Mucosa of descending colon (tissue), 3 donors: ENCODE data around the gene SLC24A4. TPM values are rescaled to one million over a fixed set of nuclear protein-coding genes. Genes with fewer than 3 reads are reported as not detected.
A peak's percentile ranks its signal among the peaks of the same experiment; 100 is the strongest.

Experiments used
- ATAC-seq: fragments of 200-7000 bp; cut with Tn5 transposase; one replicate; pipeline ENCODE4 v1.9.1; 2020; ENCODE audit warnings: mild to moderate bottlenecking, moderate library complexity
- DNase-seq, 3 donors: peaks; one replicate each; pipeline ENCODE4 v3.0.0-alpha.2; 2020
- H3K36me3 ChIP-seq: fragments of 200-600 bp; one replicate; pipeline ENCODE4 v1.8.0; 2021; ENCODE audit warnings: low read depth, mild to moderate bottlenecking
- H3K4me1 ChIP-seq: fragments of 200-600 bp; one replicate; pipeline ENCODE4 v1.8.0; 2021; ENCODE audit warnings: low read depth, mild to moderate bottlenecking
- H3K4me3 ChIP-seq: fragments of 200-600 bp; one replicate; pipeline ENCODE4 v1.8.0; 2021; ENCODE audit warnings: mild to moderate bottlenecking
- H3K9me3 ChIP-seq: fragments of 200-600 bp; one replicate; pipeline ENCODE4 v1.8.0; 2021; ENCODE audit warnings: mild to moderate bottlenecking
- CTCF ChIP-seq: fragments of 200-600 bp; IDR thresholded peaks from one replicate; pipeline ENCODE4 v1.8.0; 2022; ENCODE audit warnings: antibody characterized with exemption, mild to moderate bottlenecking
- intact Hi-C, 2 donors: fragments of 100-400 bp; cut with DNase I in 1 of 2; cut with micrococcal nuclease in 1 of 2; formaldehyde crosslinking; loops; one replicate each; pipeline versions ENCODE4 v1.11.0 to v1.11.1; 2022; cut with DNase I, micrococcal nuclease
- long read RNA-seq, 2 donors: library from polyadenylated mRNA; unstranded; transcript quantifications; one replicate each; pipeline ENCODE4 v2.0.0, GENCODE V29; 2019 to 2021
- total RNA-seq, 3 donors: library from RNA; stranded (reverse); fragmentation: NEBNext Ultra II Directional in 2 of 3; extraction: Animal tissue kit (Norgen Biotek cat#: 25700) in 2 of 3; gene quantifications; one replicate each; pipeline versions ENCODE4 v1.2.1 to v1.2.4, GENCODE V29; 2021 to 2023
- donor health status: DM: no; HTN: no; CAD: no; lungs with moderate emphysema.
- donor health status: DM: no; HTN: no; CAD: no.
- donor health status: DM: no; HTN: yes; CAD: no.

Gene SLC24A4, protein sequence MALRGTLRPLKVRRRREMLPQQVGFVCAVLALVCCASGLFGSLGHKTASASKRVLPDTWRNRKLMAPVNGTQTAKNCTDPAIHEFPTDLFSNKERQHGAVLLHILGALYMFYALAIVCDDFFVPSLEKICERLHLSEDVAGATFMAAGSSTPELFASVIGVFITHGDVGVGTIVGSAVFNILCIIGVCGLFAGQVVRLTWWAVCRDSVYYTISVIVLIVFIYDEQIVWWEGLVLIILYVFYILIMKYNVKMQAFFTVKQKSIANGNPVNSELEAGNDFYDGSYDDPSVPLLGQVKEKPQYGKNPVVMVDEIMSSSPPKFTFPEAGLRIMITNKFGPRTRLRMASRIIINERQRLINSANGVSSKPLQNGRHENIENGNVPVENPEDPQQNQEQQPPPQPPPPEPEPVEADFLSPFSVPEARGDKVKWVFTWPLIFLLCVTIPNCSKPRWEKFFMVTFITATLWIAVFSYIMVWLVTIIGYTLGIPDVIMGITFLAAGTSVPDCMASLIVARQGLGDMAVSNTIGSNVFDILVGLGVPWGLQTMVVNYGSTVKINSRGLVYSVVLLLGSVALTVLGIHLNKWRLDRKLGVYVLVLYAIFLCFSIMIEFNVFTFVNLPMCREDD
- under 1 TPM; 0.14 to 0.63 (median 0.27) TPM for total RNA-seq
- long read RNA-seq, donor 1 = 0 reads
- long read RNA-seq, donor 2 = 0 reads

DNA sequence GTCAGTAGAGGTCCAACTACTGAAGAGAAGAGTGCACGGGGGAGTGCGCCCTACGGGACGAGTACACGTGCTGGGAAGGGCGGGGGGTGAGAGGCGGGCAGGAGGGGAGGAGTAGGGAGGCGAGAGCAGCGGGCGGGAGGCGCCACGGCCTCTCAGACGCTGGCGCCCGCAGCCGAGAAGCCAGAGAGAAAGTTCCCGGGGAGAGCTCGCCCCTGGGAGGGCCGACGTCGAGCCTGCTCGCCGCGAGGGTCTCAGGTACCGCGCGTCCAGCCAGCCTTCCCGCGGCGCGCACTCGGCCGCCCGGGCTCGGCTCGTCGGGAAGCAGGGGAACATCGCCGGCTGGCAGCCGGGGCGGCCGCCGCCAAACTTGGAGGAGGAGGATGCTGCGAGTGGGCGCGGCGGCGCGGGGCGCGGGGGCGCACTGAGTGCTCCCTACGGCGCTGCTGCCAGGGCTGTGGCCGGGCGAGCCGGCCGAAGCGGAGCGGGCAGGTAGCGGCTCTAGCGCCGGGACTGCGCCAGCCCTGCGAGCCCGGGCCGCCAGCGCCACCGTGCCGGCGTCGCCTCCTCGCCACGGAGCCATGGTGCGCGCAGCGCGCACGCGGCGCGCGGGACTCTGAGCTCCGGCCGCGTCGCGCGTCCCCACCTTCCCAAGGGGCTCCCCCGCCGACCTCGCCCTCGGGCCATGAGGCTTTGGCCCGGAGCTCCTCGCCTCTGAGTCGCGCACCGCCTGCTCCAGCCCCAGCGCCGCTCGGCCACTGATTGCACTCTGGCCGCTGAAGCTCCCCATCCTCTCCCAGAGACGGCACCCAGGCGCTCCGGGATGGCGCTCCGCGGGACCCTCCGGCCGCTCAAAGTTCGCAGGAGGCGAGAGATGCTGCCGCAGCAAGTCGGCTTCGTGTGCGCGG is at the start of gene SLC24A4:
SLC24A4 (plus strand) TSS at position 155 of the 905 bp plus-strand sequence; CDS start at position 821, 666 bp downstream.
- no peak for DNase-seq

DNA sequence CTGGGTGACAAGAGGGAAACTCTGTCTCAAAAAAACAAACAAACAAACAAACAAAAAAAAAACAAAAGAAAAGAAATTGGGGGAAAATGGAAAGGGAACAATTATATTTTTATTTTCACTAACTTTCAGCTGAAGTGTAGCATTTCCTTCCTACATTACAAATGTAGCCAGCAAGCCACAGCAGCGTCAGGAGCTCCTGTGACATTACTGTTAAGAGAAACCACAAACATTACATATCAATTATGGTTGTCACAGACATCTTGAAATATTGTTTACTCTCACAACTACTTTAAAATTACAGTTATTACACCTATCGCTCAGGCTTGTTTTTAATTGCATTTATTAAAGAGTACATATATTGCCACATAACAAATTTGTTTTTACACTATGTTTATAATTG is 49.8 kb upstream of the SLC24A4 start:
- H3K4me1 ChIP-seq = no peaks in the 10 kb centered on the region
- no peak for TF ChIP-seq CTCF
- intact Hi-C loops = no loop called here
- no peaks in the 10 kb centered on the region for H3K36me3 ChIP-seq
- DNase-seq (no peak), ATAC-seq (no peak)
- H3K4me3 ChIP-seq = no peak overlapping the region
- H3K9me3 ChIP-seq = no peaks in the 10 kb centered on the region

More for the DNA sequence above, at the start of gene SLC24A4:
- Histone ChIP-seq H3K9me3 (no peaks in the 10 kb centered on the region), H3K4me1 (peaks cover 6% of the 10 kb centered on the region), H3K36me3 (no peaks in the 10 kb centered on the region), H3K4me3 (no peak within 1 kb of the TSS)
- intact Hi-C loops = no loop called here
- peak; percentile 51 for ATAC-seq
- TF ChIP-seq CTCF = no peak

DNA sequence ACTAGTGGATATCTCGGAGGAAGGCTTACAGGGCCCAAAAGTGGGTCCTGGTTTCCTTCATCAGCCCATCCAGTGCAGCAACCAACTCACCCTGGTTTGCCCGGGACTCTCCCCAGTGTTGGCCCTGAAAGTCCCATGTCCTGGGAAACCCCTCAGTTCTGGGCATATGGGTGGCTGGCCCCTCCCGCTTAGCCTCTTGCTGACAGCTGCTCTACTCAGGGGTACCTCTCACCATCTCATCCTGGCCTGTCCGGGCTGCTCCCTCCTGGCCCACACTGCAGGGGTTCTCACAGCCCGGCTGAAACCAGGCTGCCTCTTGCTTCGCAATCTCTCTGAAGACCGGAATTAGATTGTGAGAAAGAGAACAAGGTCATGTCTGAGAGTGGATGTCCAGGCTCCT is 48.9 kb upstream of the SLC24A4 start:
- TF ChIP-seq CTCF = no peak
- no peaks in the 10 kb centered on the region for H3K9me3 ChIP-seq
- DNase-seq (no peak), ATAC-seq (no peak)
- intact Hi-C loops = no loop called here
- H3K4me3 ChIP-seq = no peak overlapping the region
- no peaks in the 10 kb centered on the region for H3K36me3 ChIP-seq
- H3K4me1 ChIP-seq = no peaks in the 10 kb centered on the region

- TF ChIP-seq CTCF = no peak
- DNase-seq = no peak
- intact Hi-C loops = no loop called here
- Histone ChIP-seq H3K4me1 (no peaks in the 10 kb centered on the region), H3K36me3 (no peaks in the 10 kb centered on the region), H3K4me3 (no peak overlapping the region), H3K9me3 (no peaks in the 10 kb centered on the region)
- ATAC-seq = no peak
Measured at GRCh38 chr14:92276074-92276473, 46.9 kb upstream of the SLC24A4 start.

DNA sequence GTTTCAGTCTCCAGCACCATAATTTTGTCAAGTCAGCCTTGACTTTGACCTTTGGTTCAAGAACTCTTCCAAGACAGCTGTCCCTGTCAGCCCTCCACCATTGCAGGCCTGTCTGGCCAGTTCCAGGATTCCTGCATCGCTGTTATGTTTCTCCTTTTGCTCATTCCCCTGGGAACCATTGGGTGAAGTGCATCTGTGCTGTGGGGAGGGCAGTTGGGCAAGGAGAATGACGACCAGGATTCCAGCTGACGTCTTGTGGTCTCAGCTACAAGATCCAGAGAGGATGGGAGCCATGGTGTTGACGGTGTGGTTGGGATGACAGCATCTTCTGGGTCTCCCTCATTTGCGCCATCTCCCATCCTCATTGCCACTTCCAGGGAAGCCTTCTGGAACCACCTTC is 45.9 kb upstream of the SLC24A4 start:
- Histone ChIP-seq H3K4me1 (no peaks in the 10 kb centered on the region), H3K9me3 (no peaks in the 10 kb centered on the region), H3K36me3 (no peaks in the 10 kb centered on the region), H3K4me3 (no peak overlapping the region)
- TF ChIP-seq CTCF = no peak
- intact Hi-C loops = no loop called here
- DNase-seq (no peak), ATAC-seq (no peak)
